Measurements from ENCODE around the gene USP36. TPM values are rescaled to one million over a fixed set of nuclear protein-coding genes. Genes with fewer than 3 reads are reported as not detected.
A peak's percentile ranks its signal among the peaks of the same experiment; 100 is the strongest.

USP36 gene
- total and polyA plus RNA-seq, 2 donors, result 10.1 to 32.5 TPM

- peaks cover 10 to 19% of the 10 kb centered on the region in 2 donors for H3K36me3 ChIP-seq (ENCODE audit: control insufficient read depth in 2 of 2, insufficient read depth in 2 of 2, low read length in 1 of 2)
- H3K9me3 ChIP-seq (ENCODE audit: control insufficient read depth in 2 of 2, insufficient read depth in 1 of 2, low read length in 1 of 2), result no peaks in the 10 kb centered on the region
- H3K27ac ChIP-seq (ENCODE audit: low read depth in 1 of 2, low read length in 1 of 2), result no peak overlapping the region
- no peak for DNase-seq (ENCODE audit: low read depth in 6 of 9, low spot score in 9 of 9)
- 98% methylated on average over 5 of the region's 5 CpGs for WGBS
- H3K4me1 ChIP-seq (ENCODE audit: control insufficient read depth in 2 of 2, insufficient read depth in 2 of 2, low read length in 2 of 2), result peaks cover 0 to 6% of the 10 kb centered on the region in 2 donors
- H3K4me3 ChIP-seq (ENCODE audit: low read length in 2 of 2), result no peak overlapping the region
- H3K27me3 ChIP-seq (ENCODE audit: control insufficient read depth in 2 of 2, insufficient read depth in 1 of 2, low read length in 1 of 2), result no peaks in the 10 kb centered on the region
Measured at GRCh38 chr17:78849026-78849425, 8.4 kb upstream of the USP36 start.

- Histone ChIP-seq H3K27me3 (ENCODE audit: control insufficient read depth in 2 of 2, insufficient read depth in 1 of 2, low read length in 1 of 2) (no peaks in the 10 kb centered on the region), H3K9me3 (ENCODE audit: control insufficient read depth in 2 of 2, insufficient read depth in 1 of 2, low read length in 1 of 2) (no peaks in the 10 kb centered on the region), H3K36me3 (ENCODE audit: control insufficient read depth in 2 of 2, insufficient read depth in 2 of 2, low read length in 1 of 2) (peaks cover 0 to under 1% of the 10 kb centered on the region in 2 donors), H3K27ac (ENCODE audit: low read depth in 1 of 2, low read length in 1 of 2) (no peak overlapping the region), H3K4me3 (ENCODE audit: low read length in 2 of 2) (no peak overlapping the region), H3K4me1 (ENCODE audit: control insufficient read depth in 2 of 2, insufficient read depth in 2 of 2, low read length in 2 of 2) (peaks cover 2 to 14% of the 10 kb centered on the region in 2 donors)
- 99% methylated on average over 3 of the region's 3 CpGs for WGBS
- DNase-seq (ENCODE audit: low read depth in 6 of 9, low spot score in 9 of 9), result no peak
Measured at GRCh38 chr17:78847052-78847451, 6.4 kb upstream of the USP36 start.

DNA sequence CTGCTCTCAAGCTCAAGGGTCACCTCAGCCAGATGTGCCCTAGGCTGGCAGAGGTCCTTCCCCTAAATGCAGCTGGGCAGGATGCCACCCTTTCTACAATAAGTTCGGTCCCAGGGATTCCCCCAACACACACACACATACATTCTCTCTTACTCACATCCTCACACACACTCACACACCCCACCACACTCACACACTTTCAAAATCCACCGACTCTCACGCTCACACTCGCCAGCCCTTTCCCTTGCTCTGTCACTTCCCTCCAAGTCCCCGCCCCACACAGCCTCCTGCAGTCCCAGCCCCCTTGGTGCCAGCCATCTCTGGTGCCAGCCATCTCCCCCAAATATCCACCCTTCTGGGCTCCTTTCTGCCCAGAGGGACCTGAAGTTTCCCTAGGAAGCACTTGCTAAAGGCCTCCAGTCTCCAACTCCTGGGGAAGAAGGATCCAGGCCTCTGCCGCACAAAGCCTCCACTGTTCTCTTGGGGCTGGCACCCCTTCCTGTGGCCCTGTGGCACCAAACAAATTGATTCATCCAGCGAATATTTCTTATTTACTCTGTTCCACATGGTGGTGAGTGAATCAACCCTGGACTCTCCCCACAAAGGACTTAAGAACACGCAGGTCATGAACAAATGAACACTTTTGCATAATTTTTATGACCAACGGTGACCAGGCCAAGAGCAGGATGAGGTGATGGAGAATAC, 3.8 kb upstream of the USP36 start:
- Histone ChIP-seq H3K27ac (ENCODE audit: low read depth in 1 of 2, low read length in 1 of 2) (no peak overlapping the region), H3K9me3 (ENCODE audit: control insufficient read depth in 2 of 2, insufficient read depth in 1 of 2, low read length in 1 of 2) (no peaks in the 10 kb centered on the region), H3K4me1 (ENCODE audit: control insufficient read depth in 2 of 2, insufficient read depth in 2 of 2, low read length in 2 of 2) (peaks cover 6 to 25% of the 10 kb centered on the region in 2 donors), H3K36me3 (ENCODE audit: control insufficient read depth in 2 of 2, insufficient read depth in 2 of 2, low read length in 1 of 2) (no peaks in the 10 kb centered on the region), H3K4me3 (ENCODE audit: low read length in 2 of 2) (no peak overlapping the region), H3K27me3 (ENCODE audit: control insufficient read depth in 2 of 2, insufficient read depth in 1 of 2, low read length in 1 of 2) (no peaks in the 10 kb centered on the region)
- WGBS, result 80% methylated on average over 9 of the region's 9 CpGs
- DNase-seq (ENCODE audit: low read depth in 6 of 9, low spot score in 9 of 9), result no peak

GRCh38 chr17:78842881-78843565, 2.4 kb upstream of the USP36 start:
- WGBS, result 81% methylated on average over 10 of the region's 10 CpGs
- Histone ChIP-seq H3K36me3 (ENCODE audit: control insufficient read depth in 2 of 2, insufficient read depth in 2 of 2, low read length in 1 of 2) (peaks cover 0 to under 1% of the 10 kb centered on the region in 2 donors), H3K27ac (ENCODE audit: low read depth in 1 of 2, low read length in 1 of 2) (no peak overlapping the region), H3K4me3 (ENCODE audit: low read length in 2 of 2) (no peak overlapping the region), H3K4me1 (ENCODE audit: control insufficient read depth in 2 of 2, insufficient read depth in 2 of 2, low read length in 2 of 2) (peaks cover 9 to 35% of the 10 kb centered on the region in 2 donors), H3K27me3 (ENCODE audit: control insufficient read depth in 2 of 2, insufficient read depth in 1 of 2, low read length in 1 of 2) (no peaks in the 10 kb centered on the region), H3K9me3 (ENCODE audit: control insufficient read depth in 2 of 2, insufficient read depth in 1 of 2, low read length in 1 of 2) (no peaks in the 10 kb centered on the region)
- peak in 6 of 9 donors; percentile 45 to 83 (median 66) for DNase-seq (ENCODE audit: low read depth in 6 of 9, low spot score in 9 of 9)

DNA sequence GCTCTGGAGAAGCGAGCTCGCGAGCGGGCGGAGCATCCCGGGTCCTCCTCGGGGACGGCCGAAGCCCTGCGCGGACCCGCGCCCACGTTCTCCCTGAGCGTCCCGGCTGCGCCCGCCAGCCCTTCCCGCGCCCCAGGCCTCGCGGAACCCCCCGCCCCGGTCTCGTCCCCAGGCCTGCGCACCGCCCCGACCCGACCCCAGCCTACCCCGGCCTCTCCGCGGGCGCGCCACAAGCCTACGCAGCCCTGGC, 159 bp downstream of the USP36 start:
- no peak for DNase-seq (ENCODE audit: low read depth in 6 of 9, low spot score in 9 of 9)
- H3K27me3 ChIP-seq (ENCODE audit: control insufficient read depth in 2 of 2, insufficient read depth in 1 of 2, low read length in 1 of 2), result no peaks in the 10 kb centered on the region
- peak overlapping the region; percentile 64 to 87 for H3K4me3 ChIP-seq (ENCODE audit: low read length in 2 of 2)
- H3K27ac ChIP-seq (ENCODE audit: low read depth in 1 of 2, low read length in 1 of 2), result peak overlapping the region; percentile 81 to 95
- H3K36me3 ChIP-seq (ENCODE audit: control insufficient read depth in 2 of 2, insufficient read depth in 2 of 2, low read length in 1 of 2), result peaks cover 14 to 24% of the 10 kb centered on the region in 2 donors
- 1% methylated on average over 35 of the region's 35 CpGs for WGBS
- no peaks in the 10 kb centered on the region for H3K9me3 ChIP-seq (ENCODE audit: control insufficient read depth in 2 of 2, insufficient read depth in 1 of 2, low read length in 1 of 2)
- peaks cover 9 to 35% of the 10 kb centered on the region in 2 donors for H3K4me1 ChIP-seq (ENCODE audit: control insufficient read depth in 2 of 2, insufficient read depth in 2 of 2, low read length in 2 of 2)

DNA sequence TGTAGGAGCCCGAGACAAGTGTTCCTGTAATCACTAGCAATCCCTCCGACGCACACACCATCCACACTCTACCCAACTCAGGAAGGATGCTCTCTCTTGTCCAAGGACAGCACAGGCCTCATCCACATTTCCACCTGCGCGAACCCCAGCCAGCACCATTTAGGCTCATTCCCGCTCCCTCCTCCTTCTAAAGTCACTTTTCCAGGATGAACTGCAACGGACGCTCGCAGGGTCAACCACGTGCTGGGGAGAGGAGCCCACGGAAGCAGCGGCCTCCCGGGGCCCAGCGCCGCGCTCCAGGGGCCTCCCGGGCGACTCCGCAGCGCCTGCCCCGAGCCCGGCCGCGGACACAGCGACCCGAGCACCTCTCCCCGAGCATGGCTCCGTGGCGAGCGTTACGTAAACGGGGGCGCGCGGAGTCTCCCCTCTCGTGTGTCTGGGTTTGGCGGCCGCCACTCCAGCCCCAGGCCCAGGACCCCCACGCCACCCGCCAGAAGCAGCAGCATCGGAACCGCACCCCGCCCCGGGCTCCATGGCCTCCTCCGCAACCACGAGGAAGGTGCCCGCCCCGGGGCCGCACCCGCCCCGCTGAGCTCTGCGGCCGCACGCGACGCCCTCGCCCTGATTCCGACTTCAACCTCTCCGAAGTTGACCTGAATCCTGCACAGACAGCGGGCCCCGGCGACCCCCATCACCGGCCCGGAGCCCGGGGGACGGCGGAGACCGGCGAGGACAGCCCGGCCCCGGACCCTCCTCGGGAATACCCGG, 668 bp downstream of the USP36 start:
- peak overlapping the region; percentile 64 to 87 for H3K4me3 ChIP-seq (ENCODE audit: low read length in 2 of 2)
- peaks cover 9 to 35% of the 10 kb centered on the region in 2 donors for H3K4me1 ChIP-seq (ENCODE audit: control insufficient read depth in 2 of 2, insufficient read depth in 2 of 2, low read length in 2 of 2)
- H3K36me3 ChIP-seq (ENCODE audit: control insufficient read depth in 2 of 2, insufficient read depth in 2 of 2, low read length in 1 of 2), result peaks cover 19 to 29% of the 10 kb centered on the region in 2 donors
- H3K9me3 ChIP-seq (ENCODE audit: control insufficient read depth in 2 of 2, insufficient read depth in 1 of 2, low read length in 1 of 2), result no peaks in the 10 kb centered on the region
- DNase-seq (ENCODE audit: low read depth in 6 of 9, low spot score in 9 of 9), result peak in 2 of 9 donors; percentile 38 to 48
- H3K27me3 ChIP-seq (ENCODE audit: control insufficient read depth in 2 of 2, insufficient read depth in 1 of 2, low read length in 1 of 2), result no peaks in the 10 kb centered on the region
- peak overlapping the region; percentile 81 to 95 for H3K27ac ChIP-seq (ENCODE audit: low read depth in 1 of 2, low read length in 1 of 2)
- under 1% methylated on average over 73 of the region's 73 CpGs for WGBS

GRCh38 chr17:78839235-78839761, 1.3 kb downstream of the USP36 start:
- Histone ChIP-seq H3K27me3 (ENCODE audit: control insufficient read depth in 2 of 2, insufficient read depth in 1 of 2, low read length in 1 of 2) (no peaks in the 10 kb centered on the region), H3K36me3 (ENCODE audit: control insufficient read depth in 2 of 2, insufficient read depth in 2 of 2, low read length in 1 of 2) (peaks cover 26 to 36% of the 10 kb centered on the region in 2 donors), H3K4me3 (ENCODE audit: low read length in 2 of 2) (peak overlapping the region; percentile 64 to 87), H3K9me3 (ENCODE audit: control insufficient read depth in 2 of 2, insufficient read depth in 1 of 2, low read length in 1 of 2) (no peaks in the 10 kb centered on the region), H3K4me1 (ENCODE audit: control insufficient read depth in 2 of 2, insufficient read depth in 2 of 2, low read length in 2 of 2) (peaks cover 9 to 32% of the 10 kb centered on the region in 2 donors), H3K27ac (ENCODE audit: low read depth in 1 of 2, low read length in 1 of 2) (no peak overlapping the region)
- WGBS, result 40% methylated on average over 11 of the region's 11 CpGs
- DNase-seq (ENCODE audit: low read depth in 6 of 9, low spot score in 9 of 9), result peak in 1 of 9 donors; percentile 35

- H3K4me3 ChIP-seq (ENCODE audit: low read length in 2 of 2), result no peak overlapping the region
- no peak for DNase-seq (ENCODE audit: low read depth in 6 of 9, low spot score in 9 of 9)
- no peaks in the 10 kb centered on the region for H3K9me3 ChIP-seq (ENCODE audit: control insufficient read depth in 2 of 2, insufficient read depth in 1 of 2, low read length in 1 of 2)
- H3K36me3 ChIP-seq (ENCODE audit: control insufficient read depth in 2 of 2, insufficient read depth in 2 of 2, low read length in 1 of 2), result peaks cover 30 to 43% of the 10 kb centered on the region in 2 donors
- no peaks in the 10 kb centered on the region for H3K27me3 ChIP-seq (ENCODE audit: control insufficient read depth in 2 of 2, insufficient read depth in 1 of 2, low read length in 1 of 2)
- no peak overlapping the region for H3K27ac ChIP-seq (ENCODE audit: low read depth in 1 of 2, low read length in 1 of 2)
- 96% methylated on average over 22 of the region's 22 CpGs for WGBS
- H3K4me1 ChIP-seq (ENCODE audit: control insufficient read depth in 2 of 2, insufficient read depth in 2 of 2, low read length in 2 of 2), result peaks cover 9 to 29% of the 10 kb centered on the region in 2 donors
Measured at GRCh38 chr17:78838574-78839005, 2.0 kb downstream of the USP36 start.
